Panc1 (cell line): ENCODE data around the gene FSTL4. TPM values are rescaled to one million over a fixed set of nuclear protein-coding genes. Genes with fewer than 3 reads are reported as not detected.

Experiments used
- ATAC-seq: fragments of 200-7000 bp; cut with Tn5 transposase; 2 replicates; pipeline ENCODE4 v1.9.1; 2020; ENCODE audit warnings: mild to moderate bottlenecking, moderate library complexity
- BruUV-seq: library from RNA; stranded (reverse); fragments of 400-500 nt; replicated peaks from 2 replicates; lab custom pipeline; 2021; lab: Mats Ljungman, UMichigan
- CTCF ChIA-PET: fragments of 300-600 bp; sonication (Branson Sonifier 250); formaldehyde crosslinking; loops from one replicate; lab custom pipeline; 2022; ENCODE audit warnings: antibody characterized with exemption; lab: Charles Lee
- POLR2A ChIA-PET: fragments of 300-600 bp; sonication (Branson Sonifier 250); formaldehyde crosslinking; loops from one replicate; lab custom pipeline; 2022; ENCODE audit warnings: antibody characterized with exemption; lab: Charles Lee
- DNase-seq: peaks from one replicate; pipeline ENCODE4 v3.0.0-alpha.2; 2010; ENCODE audit warnings: low read depth, low spot score
- H3K27ac ChIP-seq: 2 replicates; pipeline ENCODE4 v1.5.1; 2011; ENCODE audit warnings: mild to moderate bottlenecking, low read length, inconsistent platforms
- H3K27me3 ChIP-seq: fragments of 200-500 bp; sonication (Bioruptor generic); 2 replicates; pipeline ENCODE4 v1.6.0; 2014; ENCODE audit warnings: low read length, inconsistent platforms; ENCODE audit not compliant: control insufficient read depth, insufficient read depth
- H3K36me3 ChIP-seq: fragments of 200-500 bp; sonication (Bioruptor generic); 2 replicates; pipeline ENCODE4 v1.5.1; 2014; ENCODE audit warnings: inconsistent platforms, mild to moderate bottlenecking, low read length, moderate library complexity; ENCODE audit not compliant: control insufficient read depth, insufficient read depth
- H3K4me1 ChIP-seq: 2 replicates; pipeline ENCODE4 v1.5.1; 2011; ENCODE audit warnings: inconsistent platforms, mild to moderate bottlenecking, low read length, moderate library complexity; ENCODE audit not compliant: control insufficient read depth, insufficient read depth
- H3K4me3 ChIP-seq, 2 experiments: 2 replicates each; pipeline ENCODE4 v1.5.1; 2011 to 2012; ENCODE audit warnings: low read depth in 2 of 2, low read length in 2 of 2, mild to moderate bottlenecking in 2 of 2, inconsistent platforms in 1 of 2, moderate library complexity in 1 of 2
- H3K9me3 ChIP-seq: fragments of 200-500 bp; sonication (Bioruptor generic); 2 replicates; pipeline ENCODE4 v1.5.1; 2014; ENCODE audit warnings: low read depth, mild to moderate bottlenecking, inconsistent platforms, low read length, moderate library complexity; ENCODE audit not compliant: control insufficient read depth, insufficient read depth
- POLR2AphosphoS5 ChIP-seq: IDR thresholded peaks from 2 replicates; pipeline ENCODE4 v1.6.1; 2012; ENCODE audit warnings: mild to moderate bottlenecking, low read depth, low read length, moderate library complexity
- SIN3A ChIP-seq: IDR thresholded peaks from 2 replicates; pipeline ENCODE4 v1.6.1; 2012; ENCODE audit warnings: low read depth, mild to moderate bottlenecking, low read length, moderate library complexity, borderline replicate concordance; ENCODE audit not compliant: insufficient read depth
- TCF7L2 ChIP-seq: IDR thresholded peaks from 2 replicates; pipeline ENCODE4 v1.6.1; 2011; ENCODE audit warnings: mild to moderate bottlenecking, low read depth, low read length, inconsistent platforms
- in situ Hi-C: cut with HindIII; loops from 2 replicates; pipeline ENCODE4 v1.10.0; 2016; ENCODE audit warnings: low sequenced_read_pairs, low pct_unique_long_range_greater_than_20kb
- intact Hi-C: fragments of 100-400 bp; cut with micrococcal nuclease; formaldehyde crosslinking; loops from one replicate; pipeline ENCODE4 v1.10.0; 2022; ENCODE audit not compliant: unreplicated experiment
- total RNA-seq: library from RNA; stranded (reverse); gene quantifications from one replicate; pipeline ENCODE4 v1.2.1, GENCODE V29; 2021; ENCODE audit not compliant: unreplicated experiment
- TF ChIP-seq, protein P1 (sequence below), 2 experiments: IDR thresholded peaks; 2 replicates each; pipeline ENCODE4 v1.6.1; 2011 to 2012; ENCODE audit warnings: low read depth in 2 of 2, control low read depth in 1 of 2, low read length in 1 of 2, mild to moderate bottlenecking in 1 of 2, moderate library complexity in 1 of 2; ENCODE audit not compliant: insufficient read depth in 1 of 2
- TF ChIP-seq, protein P2 (sequence below): fragments of 450-650 bp; IDR thresholded peaks from 2 replicates; pipeline ENCODE4 v1.5.1; 2017; ENCODE audit warnings: mild to moderate bottlenecking

The FSTL4 gene
- total RNA-seq, 1 experiment from 2014 or later: 0.18 TPM

DNA sequence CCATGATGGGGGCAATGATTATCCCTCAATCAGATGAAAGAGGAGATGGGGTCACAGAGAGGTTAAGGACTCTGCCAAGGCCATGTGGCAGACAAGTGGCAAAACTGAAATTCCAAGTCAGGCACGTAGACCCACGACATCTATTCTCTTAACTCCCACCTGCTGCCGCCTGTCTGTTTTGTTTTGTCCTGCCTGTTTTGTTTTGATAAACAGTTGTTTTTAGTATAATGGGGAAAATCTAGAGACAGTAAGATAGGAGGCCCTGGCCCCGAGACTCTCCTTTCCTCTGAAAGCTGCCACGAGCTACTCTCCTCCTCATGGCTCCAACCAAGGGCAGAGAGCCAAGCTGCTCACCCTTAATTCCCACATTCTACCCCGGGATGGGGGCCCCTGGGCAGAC lies 4.9 kb downstream of the FSTL4 start:
- Histone ChIP-seq H3K4me3 (no peak overlapping the region), H3K9me3 (no peaks in the 10 kb centered on the region), H3K36me3 (no peaks in the 10 kb centered on the region), H3K4me1 (peaks cover 8% of the 10 kb centered on the region), H3K27me3 (peaks cover 47% of the 10 kb centered on the region), H3K27ac (no peak overlapping the region)
- CTCF ChIA-PET: no interaction called here
- in situ Hi-C loops (no loop called here), intact Hi-C loops (no loop called here)
- POLR2A ChIA-PET: no interaction called here
- no peak for DNase-seq
- no peak for ATAC-seq
- TF ChIP-seq TCF7L2 (no peak), POLR2AphosphoS5 (no peak), SIN3A (no peak)
- TF ChIP-seq, protein P1, sequence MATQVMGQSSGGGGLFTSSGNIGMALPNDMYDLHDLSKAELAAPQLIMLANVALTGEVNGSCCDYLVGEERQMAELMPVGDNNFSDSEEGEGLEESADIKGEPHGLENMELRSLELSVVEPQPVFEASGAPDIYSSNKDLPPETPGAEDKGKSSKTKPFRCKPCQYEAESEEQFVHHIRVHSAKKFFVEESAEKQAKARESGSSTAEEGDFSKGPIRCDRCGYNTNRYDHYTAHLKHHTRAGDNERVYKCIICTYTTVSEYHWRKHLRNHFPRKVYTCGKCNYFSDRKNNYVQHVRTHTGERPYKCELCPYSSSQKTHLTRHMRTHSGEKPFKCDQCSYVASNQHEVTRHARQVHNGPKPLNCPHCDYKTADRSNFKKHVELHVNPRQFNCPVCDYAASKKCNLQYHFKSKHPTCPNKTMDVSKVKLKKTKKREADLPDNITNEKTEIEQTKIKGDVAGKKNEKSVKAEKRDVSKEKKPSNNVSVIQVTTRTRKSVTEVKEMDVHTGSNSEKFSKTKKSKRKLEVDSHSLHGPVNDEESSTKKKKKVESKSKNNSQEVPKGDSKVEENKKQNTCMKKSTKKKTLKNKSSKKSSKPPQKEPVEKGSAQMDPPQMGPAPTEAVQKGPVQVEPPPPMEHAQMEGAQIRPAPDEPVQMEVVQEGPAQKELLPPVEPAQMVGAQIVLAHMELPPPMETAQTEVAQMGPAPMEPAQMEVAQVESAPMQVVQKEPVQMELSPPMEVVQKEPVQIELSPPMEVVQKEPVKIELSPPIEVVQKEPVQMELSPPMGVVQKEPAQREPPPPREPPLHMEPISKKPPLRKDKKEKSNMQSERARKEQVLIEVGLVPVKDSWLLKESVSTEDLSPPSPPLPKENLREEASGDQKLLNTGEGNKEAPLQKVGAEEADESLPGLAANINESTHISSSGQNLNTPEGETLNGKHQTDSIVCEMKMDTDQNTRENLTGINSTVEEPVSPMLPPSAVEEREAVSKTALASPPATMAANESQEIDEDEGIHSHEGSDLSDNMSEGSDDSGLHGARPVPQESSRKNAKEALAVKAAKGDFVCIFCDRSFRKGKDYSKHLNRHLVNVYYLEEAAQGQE (IDR thresholded peaks at IDR 0.05; ENCODE audit: insufficient read depth in 1 of 2, low read depth in 2 of 2, low read length in 1 of 2): no peak
- BruUV-seq: no TSS peak

DNA sequence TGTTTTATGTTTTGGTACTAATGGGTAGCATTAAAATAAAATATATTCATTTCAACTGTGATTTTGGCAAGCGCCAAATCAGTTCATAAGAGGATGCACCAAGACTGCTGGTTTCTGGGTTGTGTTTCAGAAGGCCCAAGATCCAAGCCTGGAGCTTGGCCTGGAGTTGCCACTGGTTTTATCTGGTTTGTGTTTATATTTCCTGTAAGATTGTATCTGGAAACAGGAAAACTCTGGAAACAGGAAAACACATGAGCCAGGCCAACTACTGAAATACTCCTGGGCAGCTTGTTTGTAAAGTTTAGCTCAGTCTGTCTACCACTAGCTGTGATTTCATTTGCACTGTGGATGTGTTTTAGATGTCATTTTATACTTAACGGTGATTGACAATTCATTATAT lies 5.5 kb downstream of the FSTL4 start:
- no peak for ATAC-seq
- H3K27ac ChIP-seq: no peak overlapping the region
- ChIA-PET POLR2A (no interaction called here), CTCF (no interaction called here)
- H3K36me3 ChIP-seq: no peaks in the 10 kb centered on the region
- no peak for DNase-seq
- intact Hi-C loops: no loop called here
- no peak overlapping the region for H3K4me3 ChIP-seq
- H3K27me3 ChIP-seq: peaks cover 49% of the 10 kb centered on the region
- peaks cover 7% of the 10 kb centered on the region for H3K4me1 ChIP-seq
- BruUV-seq: no TSS peak
- TF ChIP-seq, protein P2, sequence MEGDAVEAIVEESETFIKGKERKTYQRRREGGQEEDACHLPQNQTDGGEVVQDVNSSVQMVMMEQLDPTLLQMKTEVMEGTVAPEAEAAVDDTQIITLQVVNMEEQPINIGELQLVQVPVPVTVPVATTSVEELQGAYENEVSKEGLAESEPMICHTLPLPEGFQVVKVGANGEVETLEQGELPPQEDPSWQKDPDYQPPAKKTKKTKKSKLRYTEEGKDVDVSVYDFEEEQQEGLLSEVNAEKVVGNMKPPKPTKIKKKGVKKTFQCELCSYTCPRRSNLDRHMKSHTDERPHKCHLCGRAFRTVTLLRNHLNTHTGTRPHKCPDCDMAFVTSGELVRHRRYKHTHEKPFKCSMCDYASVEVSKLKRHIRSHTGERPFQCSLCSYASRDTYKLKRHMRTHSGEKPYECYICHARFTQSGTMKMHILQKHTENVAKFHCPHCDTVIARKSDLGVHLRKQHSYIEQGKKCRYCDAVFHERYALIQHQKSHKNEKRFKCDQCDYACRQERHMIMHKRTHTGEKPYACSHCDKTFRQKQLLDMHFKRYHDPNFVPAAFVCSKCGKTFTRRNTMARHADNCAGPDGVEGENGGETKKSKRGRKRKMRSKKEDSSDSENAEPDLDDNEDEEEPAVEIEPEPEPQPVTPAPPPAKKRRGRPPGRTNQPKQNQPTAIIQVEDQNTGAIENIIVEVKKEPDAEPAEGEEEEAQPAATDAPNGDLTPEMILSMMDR: no peak
- TF ChIP-seq, protein P1 (IDR thresholded peaks at IDR 0.05; ENCODE audit: insufficient read depth in 1 of 2, low read depth in 2 of 2, low read length in 1 of 2): no peak
- TF ChIP-seq SIN3A (no peak), TCF7L2 (no peak), POLR2AphosphoS5 (no peak)
- in situ Hi-C loops: no loop called here
- no peaks in the 10 kb centered on the region for H3K9me3 ChIP-seq
